HG03439 (cell line): Measurements from ENCODE around the gene EOMES.
"Not testable (repeated sequence)": the region's sequence is repeated elsewhere in the genome, so short reads cannot be mapped to it uniquely, and the experiment has no call there.

Experiments used
- ATAC-seq: cut with Tn5 transposase; IDR thresholded peaks from one replicate; pipeline ENCODE4 v1.9.1; 2021; ENCODE audit warnings: mild to moderate bottlenecking, moderate library complexity; ENCODE audit not compliant: unreplicated experiment

EOMES gene

GRCh38 chr3:27721717-27722564, at the start of gene EOMES:
TSS of gene EOMES (minus strand) at chr3:27722323. CDS start at chr3:27722294, 29 bp downstream.
- peak; percentile 68 for ATAC-seq

- not testable (repeated sequence) for ATAC-seq
These were observed 48.3 kb upstream of the EOMES start for GRCh38 chr3:27770384-27770783.

- ATAC-seq, result no peak
These were observed 44.9 kb upstream of the EOMES start for GRCh38 chr3:27767000-27767399.

- no peak for ATAC-seq
These were observed 36.0 kb upstream of the EOMES start for GRCh38 chr3:27758083-27758482.

- no peak for ATAC-seq
These were observed 34.8 kb upstream of the EOMES start for GRCh38 chr3:27756877-27757276.

GRCh38 chr3:27752926-27753325, 30.8 kb upstream of the EOMES start:
- no peak for ATAC-seq

GRCh38 chr3:27749643-27750042, 27.5 kb upstream of the EOMES start:
- no peak for ATAC-seq

GRCh38 chr3:27746838-27747237, 24.7 kb upstream of the EOMES start:
- no peak for ATAC-seq

GRCh38 chr3:27740854-27741253, 18.7 kb upstream of the EOMES start:
- ATAC-seq, result no peak

- no peak for ATAC-seq
These were observed 15.0 kb upstream of the EOMES start for GRCh38 chr3:27737091-27737490.

GRCh38 chr3:27730774-27731659, 8.9 kb upstream of the EOMES start:
- ATAC-seq, result no peak

- ATAC-seq, result no peak
These were observed 7.9 kb upstream of the EOMES start for GRCh38 chr3:27729748-27730611.

- ATAC-seq, result no peak
These were observed 7.2 kb upstream of the EOMES start for GRCh38 chr3:27729325-27729724.

GRCh38 chr3:27728195-27729087, 6.3 kb upstream of the EOMES start:
- no peak for ATAC-seq

GRCh38 chr3:27726240-27726639, 4.1 kb upstream of the EOMES start:
- ATAC-seq, result no peak

- no peak for ATAC-seq
These were observed 2.5 kb upstream of the EOMES start for GRCh38 chr3:27724459-27725197.

- ATAC-seq, result no peak
These were observed 1.8 kb upstream of the EOMES start for GRCh38 chr3:27723815-27724458.

GRCh38 chr3:27723456-27723814, 1.3 kb upstream of the EOMES start:
- no peak for ATAC-seq

GRCh38 chr3:27723001-27723445, 900 bp upstream of the EOMES start:
- no peak for ATAC-seq
